Measurements from ENCODE around the gene DCP1B.

The DCP1B gene

GRCh38 chr12:2017546-2018337, 13.5 kb upstream of the DCP1B start:
- peak; percentile 95 for DNase-seq

GRCh38 chr12:2016862-2017545, 12.7 kb upstream of the DCP1B start:
- no peak for DNase-seq

- no peak for DNase-seq
These were observed 10.0 kb upstream of the DCP1B start for GRCh38 chr12:2014231-2014630.

DNA sequence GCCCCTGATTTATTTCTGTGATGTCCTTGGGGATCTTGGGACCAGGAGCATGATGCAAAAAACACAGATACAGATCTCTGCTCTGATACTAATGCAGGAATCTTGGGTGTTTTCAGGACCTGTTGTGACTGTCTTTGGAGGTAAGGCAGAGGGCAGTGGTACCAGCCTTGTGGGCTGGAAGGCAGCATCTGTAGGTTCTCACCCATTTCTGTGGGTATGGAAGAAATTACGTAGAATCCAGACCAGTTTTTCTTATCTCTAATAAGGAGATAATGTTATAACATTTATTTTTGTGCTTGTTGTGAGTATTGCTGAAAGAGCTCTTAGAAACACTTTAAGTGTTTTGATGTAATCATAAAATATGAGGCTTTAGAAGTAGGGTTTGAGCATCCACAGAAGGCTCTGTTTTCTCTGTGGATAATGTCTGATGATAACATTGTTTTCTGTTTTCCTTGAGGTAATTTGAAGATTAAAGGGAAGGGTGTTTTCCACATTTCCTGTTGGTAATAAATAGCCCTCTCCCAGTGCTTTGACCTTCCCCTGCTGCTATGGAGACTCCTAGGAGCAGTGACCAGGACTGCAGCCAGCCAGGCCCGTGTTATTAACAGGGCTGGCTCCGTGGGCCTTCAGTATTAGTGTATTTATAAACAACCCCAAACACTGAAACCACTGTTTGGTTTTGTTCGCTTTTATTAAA, 9.4 kb upstream of the DCP1B start:
- peak; percentile 56 for DNase-seq

DNA sequence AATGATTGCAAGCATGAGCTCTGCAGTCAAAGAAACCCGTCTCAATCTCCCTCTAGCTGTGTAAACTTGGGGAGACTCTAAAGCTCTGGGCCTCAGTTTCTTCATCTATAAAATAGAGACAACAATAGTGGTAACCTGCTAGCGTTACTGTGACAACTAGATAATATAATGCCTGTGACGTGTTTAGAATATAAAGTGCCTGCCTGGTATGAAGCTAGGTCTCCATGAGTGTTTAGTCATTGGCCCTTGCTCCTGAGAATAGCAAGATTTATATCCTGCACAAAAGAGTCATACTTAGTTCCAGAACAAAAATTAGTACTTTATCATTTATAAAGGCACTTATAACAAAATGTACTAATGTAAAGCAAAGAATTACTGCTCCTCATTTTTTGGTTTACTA, 8.8 kb upstream of the DCP1B start:
- no peak for DNase-seq

DNA sequence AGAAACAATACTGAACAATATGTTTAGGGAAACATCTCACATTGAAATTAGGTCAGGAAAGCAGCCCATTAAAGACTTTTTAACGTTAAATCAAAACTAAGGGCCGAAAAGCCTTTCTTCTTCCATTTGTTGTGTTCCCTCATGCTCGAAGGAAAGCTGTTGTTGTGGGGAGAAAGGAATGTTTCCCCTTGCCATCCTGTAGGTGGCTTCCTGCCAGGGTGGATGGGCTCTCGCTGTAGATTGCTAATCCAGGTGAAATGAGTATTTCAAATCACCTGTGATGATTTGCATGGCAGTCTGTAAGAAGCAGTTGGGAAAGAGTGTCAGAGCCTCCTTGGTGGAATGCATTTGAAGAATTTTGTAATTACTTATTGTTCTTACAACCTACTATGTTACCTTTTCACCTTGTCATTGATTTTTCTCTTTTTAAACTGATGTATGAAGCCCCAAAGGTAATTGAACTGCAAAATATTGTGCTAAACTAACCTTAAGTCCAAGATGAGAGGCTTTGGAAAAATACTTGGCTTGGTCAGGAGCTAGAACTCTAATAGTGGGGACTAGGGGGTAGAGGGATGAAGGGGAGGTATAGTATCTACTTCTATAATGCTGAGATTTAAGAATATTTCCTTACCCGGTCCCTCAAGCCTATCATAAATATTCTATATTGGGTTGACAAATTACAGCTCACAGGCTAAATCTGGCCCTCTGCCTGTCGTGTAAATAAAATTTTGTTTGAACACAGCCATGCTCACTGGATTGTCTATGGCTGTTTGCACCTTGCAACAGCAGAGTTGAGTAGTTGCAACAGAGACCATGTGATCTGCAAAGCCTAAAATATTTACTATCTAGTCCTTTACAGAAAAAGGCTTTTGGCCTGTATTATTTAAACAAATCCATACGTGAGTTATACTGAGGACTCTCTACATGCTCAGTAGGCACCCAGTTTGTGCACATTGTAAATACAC, 7.7 kb upstream of the DCP1B start:
- peak; percentile 79 for DNase-seq

- DNase-seq: peak; percentile 41
These were observed 5.4 kb upstream of the DCP1B start for GRCh38 chr12:2009623-2010022.

DNA sequence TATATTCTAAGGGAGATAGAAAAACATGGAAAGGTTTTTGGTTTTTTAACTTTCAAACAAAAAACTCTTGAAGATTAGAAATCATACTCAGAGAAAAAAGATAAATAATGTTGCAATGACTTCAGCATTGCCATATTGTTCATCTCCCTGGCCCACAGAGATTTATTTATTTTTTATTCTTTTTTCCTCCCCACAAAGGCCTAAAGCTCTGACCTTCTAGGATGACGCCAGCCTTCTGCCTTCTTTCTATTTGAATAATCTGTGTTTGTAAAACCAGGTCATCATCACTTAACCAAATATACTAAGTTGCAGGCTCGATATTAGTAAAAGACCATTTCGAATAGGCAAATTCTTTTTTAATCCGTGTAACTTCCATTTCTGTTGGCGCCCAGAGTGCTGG, 4.4 kb upstream of the DCP1B start:
- DNase-seq: no peak

DNA sequence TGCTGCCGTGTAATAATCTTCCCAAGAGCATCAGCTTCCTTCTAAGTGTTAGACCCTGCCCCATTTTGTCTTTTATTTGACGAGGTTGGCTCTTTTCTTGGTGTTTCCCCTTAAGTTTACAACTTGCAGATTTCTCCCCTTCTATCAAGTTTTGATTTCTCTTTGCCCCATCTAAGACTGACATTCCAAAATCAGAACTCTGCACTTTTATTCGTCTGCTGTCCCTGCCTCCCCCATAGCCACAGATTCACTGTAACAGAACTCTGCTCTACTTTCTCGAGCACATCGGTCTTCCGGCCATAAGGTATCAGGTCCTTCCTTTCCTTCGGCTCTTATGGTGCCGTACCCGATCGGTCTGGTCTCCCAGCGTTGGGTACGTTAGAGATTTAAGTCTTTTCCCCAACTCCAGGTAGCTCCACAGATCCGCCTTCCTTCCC, 563 bp downstream of the DCP1B start:
- no peak for DNase-seq

GRCh38 chr12:1995205-1995896, 8.9 kb downstream of the DCP1B start:
- no peak for DNase-seq

- no peak for DNase-seq
These were observed 9.7 kb downstream of the DCP1B start for GRCh38 chr12:1994429-1995143.

DNA sequence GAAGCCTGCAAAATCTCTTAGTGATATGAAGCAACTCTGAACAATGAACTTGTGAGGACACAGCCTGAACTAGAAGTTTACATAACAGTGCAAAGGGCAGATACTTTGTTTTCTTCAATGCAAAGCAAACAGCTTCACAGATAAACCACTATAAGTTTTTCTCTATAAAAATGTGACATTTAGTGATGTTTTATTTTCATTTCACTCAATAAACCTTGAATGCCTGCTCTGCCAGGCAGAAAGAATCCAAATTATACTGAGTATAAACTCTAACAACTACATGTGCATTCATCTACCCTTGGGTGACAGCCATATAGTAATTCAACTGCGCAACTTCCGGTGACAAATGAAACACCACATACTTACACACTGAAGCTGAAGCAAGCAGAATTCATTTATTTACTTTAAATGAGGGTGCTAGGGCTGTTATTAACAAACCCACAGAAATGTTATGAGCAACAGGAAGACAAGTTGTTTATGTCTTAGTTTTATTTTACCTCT, 10.3 kb downstream of the DCP1B start:
- no peak for DNase-seq

DNA sequence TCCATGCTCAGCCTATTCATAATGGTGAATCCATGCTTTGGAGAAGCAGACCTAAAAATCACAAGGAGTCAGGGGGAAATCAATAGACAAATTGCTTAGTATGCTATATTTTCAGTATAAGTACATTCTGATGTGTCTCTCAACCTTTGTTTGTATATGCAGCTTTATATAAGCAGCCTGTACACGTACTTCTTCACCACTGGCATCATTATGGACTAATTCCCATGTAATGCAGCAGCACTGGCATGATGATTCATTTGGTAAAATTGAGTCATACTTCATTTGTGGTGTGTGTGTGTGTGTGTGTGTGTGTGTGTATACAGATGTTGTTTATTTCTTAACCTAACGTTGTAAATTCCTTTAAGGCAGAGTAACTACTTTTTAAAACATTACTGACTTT, 10.9 kb downstream of the DCP1B start:
- DNase-seq: no peak

GRCh38 chr12:1992732-1993131, 11.5 kb downstream of the DCP1B start:
- no peak for DNase-seq

DNA sequence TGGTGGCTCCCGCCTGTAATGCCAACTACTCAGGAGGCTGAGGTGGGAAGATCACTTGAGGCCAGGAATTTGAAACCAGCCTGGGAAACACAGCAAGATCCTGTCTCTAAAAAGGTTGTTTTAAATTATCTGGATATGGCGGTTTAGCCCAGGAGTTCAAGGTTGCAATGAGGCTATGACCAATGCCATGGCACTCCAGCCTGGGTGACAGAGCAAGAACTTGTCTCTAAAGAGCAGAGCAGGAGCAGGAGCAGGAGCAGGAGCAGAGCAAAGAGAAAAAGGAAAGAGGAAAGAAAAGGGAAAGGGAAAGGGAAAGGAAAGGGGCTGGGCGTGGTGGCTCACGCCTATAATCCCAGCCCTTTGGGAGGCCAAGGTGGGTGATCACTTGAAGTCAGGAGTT, 15.1 kb downstream of the DCP1B start:
- DNase-seq: no peak

- DNase-seq: no peak
These were observed 19.5 kb downstream of the DCP1B start for GRCh38 chr12:1984759-1985158.

DNA sequence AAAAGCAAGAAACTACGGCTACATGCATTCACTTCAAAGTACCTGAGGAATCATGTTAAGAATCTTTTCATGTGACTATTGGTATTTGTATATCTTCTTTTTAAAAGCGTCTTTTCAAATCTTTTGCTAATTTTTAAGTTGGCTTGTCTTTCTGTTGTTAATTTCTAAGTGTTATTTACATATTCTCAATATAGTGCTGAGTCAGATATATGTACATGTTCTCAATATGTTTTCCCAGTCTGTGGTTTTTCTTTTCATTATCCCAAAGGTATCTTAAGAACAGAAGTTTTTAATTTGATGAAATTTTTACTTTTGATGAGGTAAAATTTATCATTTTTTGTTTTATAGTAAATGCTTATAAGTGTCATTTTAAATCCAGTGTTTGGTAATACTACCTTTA, 24.0 kb downstream of the DCP1B start:
- DNase-seq: no peak

DNA sequence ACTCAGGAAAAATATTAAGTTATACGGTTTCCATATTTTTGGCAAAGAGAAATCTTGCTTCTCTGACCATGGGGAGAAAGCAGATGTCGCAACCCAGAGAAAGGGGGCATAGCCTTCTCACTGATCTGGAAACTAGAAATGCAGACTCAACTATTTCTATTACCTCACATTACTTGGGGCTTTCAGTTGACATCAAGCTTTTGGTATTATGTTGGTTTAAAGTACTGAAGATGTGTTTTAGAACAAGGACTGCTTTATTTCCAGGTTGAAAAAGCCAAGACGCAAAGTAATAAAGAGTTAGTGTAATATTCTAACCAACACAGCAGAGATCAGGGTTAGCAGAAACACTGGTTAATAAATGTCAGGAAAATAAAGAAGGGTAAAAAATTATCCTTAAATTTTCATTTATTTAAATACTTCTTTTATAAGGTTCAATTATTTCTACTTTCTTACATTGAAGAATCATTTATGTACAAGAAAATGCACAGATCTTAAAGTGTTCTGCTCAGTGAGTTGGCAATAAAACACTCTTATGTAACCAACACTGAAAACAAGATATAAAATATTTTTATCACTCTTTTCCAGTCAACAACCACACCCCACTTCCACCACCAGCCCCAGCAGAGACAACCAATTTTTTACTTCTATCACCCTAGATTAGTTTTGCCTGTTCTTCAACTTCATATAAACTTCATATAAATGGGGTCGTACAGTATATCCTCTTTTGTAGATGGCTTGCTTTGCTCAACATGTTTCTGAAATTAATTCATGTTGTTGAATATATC, 26.0 kb downstream of the DCP1B start:
- no peak for DNase-seq

DNA sequence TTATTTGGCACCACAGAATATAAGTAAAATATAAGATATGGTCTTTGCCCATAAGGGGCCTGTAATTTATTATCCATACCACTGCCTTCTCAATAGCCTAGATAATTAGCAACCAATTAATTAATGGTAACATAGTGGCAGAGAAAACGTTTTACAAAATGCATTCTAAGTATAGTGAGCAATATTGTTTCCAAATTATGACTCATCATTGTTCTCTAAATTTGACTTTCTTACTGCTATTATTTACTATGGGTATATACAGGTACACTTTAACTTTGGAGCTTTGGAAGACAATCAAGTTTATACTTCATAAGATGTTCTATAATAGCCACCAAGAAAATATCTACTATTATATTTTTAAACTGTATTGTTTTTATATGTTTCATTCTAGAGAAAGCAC, 26.7 kb downstream of the DCP1B start:
- DNase-seq: no peak

DNA sequence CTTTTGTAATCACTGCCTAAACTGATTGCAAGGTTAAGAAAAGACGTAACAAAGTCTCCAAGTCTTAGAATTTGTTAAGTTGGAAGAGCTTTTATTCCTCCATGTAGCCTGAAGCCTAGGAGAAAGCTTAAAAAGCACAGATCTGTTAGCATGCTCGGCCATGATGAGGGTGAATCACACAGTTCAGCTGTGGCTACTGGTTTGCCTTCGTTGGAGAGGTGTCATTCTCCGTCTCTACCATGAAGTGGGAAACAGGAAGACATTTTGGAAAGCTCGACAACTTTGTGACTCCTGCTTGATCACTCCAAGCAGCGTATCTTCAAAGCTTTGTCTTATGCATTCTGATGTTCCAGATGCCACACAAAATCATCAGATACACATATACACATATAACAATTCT, 27.1 kb downstream of the DCP1B start:
- DNase-seq: no peak

All from NCI-H69 (cell line).